Ureter (tissue), 1 donor: Measurements from ENCODE around the gene KRT7. TPM values are rescaled to one million over a fixed set of nuclear protein-coding genes. Genes with fewer than 3 reads are reported as not detected.
"Not testable (repeated sequence)": the region's sequence is repeated elsewhere in the genome, so short reads cannot be mapped to it uniquely, and the experiment has no call there.

ENCODE experiments used
- DNase-seq: peaks from one replicate; pipeline ENCODE4 v3.0.0-alpha.2; 2020; ENCODE audit warnings: low spot score
- total RNA-seq: library from RNA; stranded (reverse); gene quantifications from one replicate; pipeline ENCODE4 v1.2.4, GENCODE V29; 2023
- donor health status: DM: yes; HTN: yes; CAD: no.

Gene KRT7
- total RNA-seq, 1 donor from 2014 or later: 2,511 TPM

DNA sequence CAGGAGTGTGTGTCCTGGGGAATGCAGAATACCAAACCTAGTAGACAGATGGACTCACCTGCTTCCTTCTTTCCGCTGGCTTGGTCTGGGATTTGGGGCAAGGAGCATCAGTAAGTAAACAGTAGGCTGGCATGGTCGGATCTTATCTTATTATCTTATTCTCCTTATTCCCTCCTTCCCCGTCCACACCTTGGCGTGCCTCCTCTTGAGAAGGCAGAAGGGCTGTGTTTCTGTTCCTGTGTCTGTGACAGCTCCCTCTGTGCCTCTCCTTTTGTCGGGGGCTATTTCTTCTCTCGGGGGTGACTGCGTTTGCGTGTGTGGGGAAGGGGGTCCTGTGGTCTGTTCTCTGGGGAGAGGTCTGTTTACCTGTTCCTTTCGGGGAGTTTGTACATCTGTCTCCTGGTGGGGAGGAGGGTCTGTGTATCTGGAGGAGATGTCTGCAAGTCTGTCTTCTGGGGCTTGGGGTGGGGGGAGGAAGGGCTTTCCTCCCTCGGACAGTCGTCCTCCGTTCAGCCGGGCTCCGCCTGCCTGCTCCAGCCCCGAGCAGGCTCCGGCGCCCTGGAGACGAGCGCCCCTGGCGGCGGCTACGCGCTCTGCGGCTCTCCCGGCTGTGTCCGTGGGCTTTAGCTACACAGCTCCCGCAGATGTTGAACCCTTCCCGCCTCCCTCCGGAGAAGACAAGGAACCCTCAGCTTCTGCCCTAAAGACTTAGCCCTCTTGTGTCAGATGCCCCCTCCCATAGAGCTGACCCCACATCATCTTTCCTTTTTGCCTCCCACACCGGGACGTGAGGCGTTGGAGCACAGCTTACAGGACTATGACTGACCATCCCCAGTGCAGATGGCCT lies 45.8 kb downstream of the KRT7 start:
- DNase-seq: peak; percentile 84

DNA sequence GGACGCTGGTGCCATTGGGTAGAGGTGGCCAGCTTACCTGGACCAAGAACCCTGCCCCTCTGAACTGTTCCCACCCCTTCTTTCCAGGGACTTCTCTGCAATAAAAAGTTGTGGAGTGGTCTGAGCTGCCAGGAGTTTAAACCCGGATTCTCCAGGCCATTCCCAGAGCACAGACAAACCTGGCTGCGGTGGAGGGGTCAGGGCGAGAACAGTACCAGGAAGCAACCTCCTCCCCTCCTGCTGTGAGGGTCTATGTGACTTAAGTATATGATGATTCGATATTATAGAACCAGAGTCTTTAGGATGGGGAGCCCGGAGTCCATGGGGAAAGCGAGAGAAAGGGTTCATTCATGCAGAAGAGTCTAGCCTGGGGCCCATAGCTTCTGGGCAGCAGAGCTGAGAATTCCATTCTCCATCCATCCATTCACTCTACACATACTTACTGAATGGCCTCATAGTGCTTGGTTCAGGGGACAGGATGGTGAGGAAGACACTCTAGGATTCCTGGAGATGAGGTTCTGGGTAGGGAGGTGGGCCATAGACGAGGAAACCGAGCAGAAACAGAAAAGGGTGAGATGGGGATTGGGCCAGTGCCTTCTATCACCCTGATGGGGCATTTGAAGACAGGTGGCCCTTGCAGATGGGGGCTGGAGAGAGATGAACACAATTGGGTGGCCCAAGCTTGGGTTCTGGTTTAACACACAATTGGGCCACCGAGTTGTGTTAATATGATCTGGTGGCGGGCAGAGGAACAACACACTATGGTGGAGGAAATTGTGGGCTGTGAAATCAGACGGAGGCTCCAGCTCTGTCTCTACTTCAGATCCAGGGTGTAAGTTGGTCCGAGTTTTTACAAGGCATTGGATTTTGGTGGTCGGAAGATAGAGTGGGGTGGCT lies 46.6 kb downstream of the KRT7 start:
- peak; percentile 35 for DNase-seq

DNA sequence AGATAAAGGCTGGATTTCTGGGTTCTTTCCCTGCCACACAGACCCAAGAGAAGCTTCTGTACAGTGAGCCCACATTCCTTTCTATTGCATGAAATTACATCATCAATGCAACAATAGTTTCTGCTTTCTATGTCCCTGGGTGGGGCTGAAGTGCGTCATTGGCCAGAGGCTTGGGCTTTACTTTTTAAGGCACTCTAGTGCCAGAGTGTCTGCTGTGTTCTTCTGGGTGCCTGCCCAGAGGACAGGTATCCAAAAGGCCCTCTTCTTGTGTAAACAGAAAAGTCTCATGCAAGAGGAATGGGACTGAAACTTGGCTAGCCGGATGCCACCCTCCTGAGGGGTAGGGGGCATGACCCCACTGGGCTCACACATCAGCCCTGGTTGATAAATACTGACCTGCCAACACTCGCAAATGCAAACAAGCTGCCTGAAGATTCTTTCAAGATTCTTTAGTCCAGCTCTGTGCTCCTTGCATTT lies 47.3 kb downstream of the KRT7 start:
- peak; percentile 71 for DNase-seq

DNA sequence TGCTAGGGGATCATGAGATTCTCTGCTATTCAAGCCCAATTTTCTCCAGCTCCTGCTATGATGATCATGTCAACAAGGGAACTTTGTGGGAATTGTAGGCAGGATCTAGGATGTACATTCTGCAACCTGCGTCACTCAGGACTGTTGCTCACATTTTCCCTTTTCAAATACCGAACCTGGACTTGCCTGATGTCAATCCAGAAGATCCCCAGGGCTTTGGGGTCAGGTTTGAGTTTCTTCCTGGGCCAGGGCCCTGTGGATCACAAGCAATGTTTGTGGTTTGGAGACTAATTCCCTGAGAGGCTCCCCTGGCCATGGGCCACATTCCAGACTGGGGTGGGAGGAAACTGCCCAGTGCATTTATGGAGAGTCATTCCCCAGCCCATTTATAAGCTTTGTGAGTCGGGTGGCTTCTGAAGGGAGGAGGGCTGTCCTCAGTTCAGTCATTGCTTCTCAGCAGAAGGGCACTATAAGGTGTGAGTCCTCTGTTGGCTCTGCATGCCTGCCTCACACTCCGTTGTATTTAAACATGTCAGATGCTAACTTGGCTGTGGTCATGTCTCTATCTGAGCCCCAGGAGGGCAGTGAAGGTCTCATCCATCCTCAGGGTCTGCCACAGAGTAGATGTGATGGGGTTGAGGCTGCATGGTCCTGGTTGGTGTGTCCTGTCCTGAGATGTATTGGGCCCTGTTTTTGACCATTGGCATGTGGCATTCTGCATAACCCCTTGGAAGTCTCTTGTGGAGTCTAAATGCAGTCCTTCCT lies 47.9 kb downstream of the KRT7 start:
- peak; percentile 54 for DNase-seq

DNA sequence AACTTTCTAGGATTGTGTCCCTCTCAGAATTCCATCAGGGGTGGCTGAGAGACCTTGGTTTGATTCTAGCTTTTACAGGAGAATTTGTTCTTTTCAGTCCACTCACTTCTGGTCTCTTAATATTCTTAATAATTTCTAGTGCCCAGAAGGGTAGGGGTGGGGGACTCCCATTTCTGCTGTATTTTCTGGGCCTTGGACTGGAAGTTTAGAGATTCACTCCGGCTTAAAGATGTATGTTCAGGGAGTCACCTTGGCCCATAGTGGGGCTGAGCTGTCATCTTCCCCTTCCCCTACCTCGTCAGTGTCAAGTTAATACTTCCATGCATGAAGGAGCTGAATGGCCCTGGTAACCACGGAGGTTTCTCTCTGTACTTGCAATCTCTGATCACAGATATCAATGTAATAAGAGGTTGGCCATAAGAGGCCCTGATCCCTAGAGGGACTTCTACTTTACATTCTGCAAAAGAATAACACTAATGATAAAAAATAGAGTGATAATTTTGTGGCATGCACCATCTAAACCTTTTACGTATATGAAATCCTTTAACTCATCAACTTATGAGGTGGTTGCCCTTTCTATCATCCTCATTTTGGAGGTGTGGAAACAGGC lies 51.6 kb downstream of the KRT7 start:
- DNase-seq: peak; percentile 23

DNA sequence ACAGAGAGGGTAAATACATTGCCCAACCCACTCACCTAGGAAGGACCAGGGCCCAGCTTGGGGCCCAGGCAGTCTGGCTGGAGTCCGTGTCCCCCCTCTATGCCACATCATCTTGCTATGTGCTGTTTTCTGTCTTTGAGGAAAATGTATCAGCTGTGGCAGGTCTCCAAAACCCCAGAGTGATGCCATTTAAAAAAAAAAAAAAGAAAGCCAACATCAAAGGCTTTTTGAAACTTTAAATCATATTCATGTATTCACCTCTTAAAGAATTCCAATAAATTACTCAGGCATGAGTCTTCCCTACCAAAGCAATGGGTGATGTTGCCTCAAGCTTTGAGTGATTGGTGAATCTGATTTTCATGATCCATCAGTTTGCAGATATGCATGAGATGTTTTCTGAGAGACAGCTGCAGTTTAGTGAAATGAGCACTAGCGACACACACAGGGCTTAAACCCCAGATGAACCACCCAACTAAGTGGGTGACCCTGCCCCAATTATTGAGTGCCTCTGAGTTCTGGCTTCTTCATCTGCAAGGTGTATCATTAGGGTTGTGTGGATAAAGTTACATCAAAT lies 52.2 kb downstream of the KRT7 start:
- DNase-seq: peak; percentile 12

DNA sequence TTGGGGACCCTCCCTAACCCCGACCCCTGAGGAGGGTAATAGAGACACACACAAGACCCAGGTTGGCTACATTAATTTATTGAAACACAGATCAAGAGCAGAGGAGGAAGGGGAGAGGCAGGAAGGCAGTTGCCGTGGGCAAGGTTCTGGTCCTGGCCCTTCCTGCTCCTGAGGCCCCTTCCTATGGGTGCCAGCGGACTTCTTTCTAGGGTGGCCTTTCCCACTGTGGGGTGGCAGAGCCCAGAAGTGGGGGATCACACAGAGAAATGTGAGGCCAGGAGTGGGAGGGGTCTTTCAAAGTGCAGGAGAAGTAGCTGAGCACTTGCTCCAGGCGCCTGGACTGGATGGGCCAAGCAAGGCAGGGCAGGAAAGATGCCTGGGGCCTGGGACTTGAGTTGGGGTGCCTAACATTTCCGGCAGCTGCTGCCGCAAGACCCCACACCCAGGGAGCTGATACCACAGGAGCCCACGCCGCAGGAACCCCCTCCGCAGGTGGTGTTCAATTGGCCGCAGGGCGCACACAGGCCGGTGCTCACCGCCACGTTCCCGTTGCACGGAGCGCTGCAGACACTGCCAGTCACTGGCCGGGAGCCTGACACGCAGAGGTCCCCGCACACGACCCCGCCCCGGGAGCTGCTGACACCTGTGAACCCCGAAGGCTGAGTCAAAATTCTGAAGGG lies 52.9 kb downstream of the KRT7 start:
- peak; percentile 37 for DNase-seq

DNA sequence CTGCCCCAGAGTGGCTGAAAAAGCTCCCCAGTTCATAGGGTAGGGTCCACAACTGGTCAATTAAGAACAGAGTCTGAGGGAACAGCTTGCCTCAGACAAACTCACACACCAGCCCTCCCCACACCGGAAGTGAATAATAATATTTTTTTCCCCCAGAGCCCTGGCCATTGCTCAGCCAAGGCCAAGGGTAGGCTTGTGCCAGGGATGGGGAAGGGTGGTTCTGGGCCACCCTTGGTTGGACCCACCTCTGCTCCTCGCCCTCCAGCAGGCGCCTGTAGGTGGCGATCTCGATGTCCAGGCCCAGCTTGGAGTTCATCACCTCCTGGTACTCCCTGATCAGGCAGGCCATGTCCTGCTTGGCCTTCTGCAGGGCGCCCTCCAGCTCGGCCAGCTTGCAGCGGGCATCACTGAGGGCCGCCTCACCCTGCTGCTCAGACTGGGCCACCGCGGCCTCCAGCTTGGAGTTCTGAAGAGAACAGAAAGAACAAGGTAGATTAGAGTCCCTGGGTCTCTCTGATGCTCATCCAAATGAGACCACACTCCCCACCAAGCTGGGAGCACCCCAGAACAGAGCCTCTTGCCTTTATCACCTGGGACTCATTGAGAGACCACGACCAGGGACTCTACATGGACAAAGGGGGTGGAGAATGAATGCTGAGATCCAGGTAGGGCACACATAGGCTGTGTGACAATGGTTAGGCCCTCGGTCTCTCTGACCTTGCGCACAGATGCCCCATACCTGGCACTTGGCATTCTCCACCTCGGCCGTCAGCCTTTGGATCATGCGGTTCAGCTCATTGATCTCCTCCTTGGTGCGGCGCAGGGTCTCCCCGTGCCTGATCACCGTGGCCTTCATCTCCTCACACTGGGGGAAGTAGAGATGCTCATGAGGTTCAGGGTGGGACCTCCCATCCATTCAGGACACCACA lies 54.1 kb downstream of the KRT7 start:
- DNase-seq: peak; percentile 22

DNA sequence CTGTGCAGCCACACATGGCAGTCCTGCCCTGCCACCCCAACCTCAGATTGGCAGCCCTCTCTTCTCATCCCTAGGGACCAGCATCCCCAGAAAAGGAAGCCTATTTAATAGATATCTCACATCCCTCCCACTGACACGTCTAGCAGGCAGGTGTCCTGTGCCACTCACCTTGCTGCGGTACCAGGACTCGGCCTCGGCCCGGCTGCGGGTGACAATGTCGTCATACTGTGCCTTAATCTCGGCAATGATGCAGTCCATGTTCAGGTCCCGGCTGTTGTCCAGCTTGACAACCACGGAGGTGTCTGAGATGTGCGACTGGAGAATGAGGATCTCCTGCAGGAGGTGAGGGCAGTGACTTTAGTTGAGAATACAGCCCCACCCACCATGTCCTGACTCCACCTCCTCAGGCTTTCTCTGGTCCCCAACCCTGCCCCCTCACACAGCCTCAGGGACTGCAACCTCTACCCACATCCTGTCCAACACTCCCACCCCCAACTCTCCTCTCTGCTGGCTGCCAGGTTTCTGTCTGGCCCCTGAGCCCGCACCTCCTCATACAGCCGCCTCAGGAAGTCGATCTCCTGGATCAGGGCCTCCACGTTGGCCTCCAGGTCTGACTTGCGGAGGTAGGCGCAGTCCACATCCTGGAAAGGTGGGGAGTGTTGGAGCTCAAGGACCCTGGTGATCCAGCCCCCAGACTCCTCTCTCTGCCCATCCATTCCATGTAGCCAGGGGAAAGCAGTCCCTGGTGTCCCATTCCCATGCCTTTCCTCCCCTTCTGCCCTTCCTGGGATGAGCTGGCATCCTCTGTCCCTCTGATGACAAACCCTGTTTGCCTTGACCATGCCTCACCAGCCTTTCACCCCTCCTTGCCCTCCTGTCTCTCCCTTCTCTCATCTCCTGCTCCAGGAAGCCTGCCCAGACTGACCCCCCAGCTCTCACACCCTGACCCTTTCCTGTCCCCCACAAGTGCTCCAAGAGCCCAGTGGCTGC lies 55.1 kb downstream of the KRT7 start:
- peak; percentile 31 for DNase-seq

DNA sequence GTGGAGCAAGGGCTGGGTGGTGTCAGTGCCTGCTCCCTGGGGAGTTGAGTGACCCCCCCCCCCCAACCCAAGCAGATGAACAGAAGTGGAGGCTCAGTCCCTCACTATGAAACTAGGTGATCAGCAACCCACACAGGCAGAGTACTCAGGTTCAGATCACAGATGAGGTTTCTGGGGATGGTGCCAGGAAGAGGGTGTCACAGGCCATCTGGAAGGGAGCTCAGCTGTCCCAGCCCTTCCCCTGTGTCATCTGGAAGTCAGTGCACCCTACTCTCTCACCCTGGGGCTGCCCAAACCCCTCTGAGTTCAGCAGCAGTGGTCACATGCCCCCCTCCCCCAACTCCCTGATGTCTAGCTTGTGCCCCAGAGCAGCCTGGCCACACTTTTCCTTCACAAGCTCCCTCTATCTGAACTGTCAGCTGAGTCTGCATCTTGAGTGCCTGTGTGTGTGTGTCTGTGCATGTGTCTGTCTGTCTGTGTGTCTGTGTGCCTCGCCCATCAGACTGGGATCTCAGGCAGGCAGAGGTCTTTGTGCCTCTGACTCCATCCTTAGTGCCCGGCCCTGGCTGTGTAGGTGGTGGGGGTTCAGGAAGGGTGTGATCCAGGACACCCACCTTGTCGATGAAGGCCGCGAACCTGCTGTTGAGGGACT lies 57.6 kb downstream of the KRT7 start:
- not testable (repeated sequence) for DNase-seq

DNA sequence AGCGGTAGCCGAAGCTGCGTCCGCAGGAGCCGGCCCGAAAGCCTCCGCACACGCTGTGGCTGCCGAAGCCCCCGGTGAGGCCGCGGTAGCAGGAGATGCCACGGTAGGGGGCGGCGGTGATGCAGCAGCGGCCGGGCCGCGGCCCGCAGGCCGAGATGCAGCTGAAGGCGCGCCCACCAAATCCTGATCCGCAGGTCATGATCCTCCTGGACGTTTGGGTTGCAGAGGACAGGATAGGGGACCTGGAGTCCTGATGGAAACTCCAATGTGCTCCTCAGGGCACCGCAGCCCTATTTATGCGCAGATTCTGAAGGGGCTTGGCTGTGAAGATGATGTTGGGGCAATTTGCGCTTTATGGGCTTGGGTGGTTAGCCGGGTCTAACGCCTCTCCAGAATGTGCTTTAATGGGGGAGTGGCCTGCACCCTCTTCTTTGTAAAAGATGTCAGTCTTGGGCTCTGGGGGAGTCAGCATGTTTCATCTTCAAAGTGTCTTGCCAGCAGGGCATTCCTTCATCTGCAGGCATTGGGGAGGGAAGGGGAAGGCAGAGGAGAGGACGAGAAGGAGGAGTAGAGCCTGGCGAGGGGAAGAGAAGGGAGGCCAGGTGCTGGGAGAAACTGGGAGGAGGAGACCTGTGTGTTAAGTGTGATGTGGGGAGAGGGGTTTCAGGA lies 58.4 kb downstream of the KRT7 start, which contains the start of gene KRT81:
TSS of gene KRT81 (minus strand) at position 268 of the 669 bp plus-strand sequence. CDS start at position 199, 69 bp downstream.
- DNase-seq: peak; percentile 15

DNA sequence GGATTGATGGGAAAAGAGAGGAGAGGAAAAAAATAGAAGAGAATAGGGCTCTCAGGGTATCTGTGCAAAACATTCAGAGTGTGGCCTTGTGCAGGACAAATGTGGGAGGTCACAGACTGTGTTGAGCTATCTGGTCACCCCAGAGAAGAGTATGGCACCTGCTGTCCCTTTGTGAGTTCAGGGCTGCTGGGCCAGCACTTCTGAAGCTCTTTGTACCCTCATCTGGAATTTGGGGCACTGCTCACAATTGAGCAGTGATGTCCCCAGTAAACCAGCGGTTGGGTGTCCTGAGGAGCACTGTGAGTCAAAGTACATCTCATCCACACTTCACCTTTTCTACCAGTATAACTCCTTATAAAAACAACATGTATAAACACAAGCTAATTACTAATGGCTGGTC lies 60.9 kb downstream of the KRT7 start:
- peak; percentile 6 for DNase-seq

DNA sequence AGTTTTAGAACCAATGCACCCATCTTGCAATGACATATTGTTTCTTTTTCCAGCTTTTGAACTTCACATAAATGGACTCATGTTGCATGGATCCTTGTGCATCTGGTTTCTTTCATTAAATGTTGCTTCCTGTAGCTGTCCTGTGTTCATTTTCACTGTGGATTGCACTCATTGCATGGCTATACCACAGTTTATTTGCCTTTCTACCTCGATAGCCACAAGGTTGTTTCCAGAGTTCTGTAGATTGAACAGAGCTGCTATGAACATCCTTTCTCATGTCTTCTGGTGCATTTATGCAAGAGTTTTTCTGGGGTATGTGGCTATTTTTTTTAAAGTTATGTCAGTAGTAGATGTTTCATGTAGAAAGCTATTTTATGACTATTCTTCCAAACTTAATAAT lies 61.8 kb downstream of the KRT7 start:
- no peak for DNase-seq

DNA sequence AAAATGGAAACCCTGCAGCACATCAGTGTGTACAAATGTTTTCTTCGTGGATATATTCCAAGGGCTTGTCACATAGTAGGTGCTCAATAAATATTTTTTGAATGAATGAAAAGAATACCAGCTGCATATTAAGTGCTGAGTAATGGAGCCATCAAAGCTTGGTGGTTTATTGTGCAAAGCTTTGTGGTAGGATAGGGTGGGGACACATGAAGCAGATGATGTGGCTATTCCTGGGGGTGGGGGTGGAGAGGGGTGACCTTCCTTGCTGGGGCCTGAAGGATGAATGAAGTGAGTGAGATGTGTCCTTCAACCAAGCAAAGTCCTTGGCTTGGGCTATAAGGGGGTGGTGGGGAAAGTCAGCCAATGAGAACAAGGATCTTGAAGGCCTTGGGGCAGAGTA lies 62.6 kb downstream of the KRT7 start:
- DNase-seq: peak; percentile 20

DNA sequence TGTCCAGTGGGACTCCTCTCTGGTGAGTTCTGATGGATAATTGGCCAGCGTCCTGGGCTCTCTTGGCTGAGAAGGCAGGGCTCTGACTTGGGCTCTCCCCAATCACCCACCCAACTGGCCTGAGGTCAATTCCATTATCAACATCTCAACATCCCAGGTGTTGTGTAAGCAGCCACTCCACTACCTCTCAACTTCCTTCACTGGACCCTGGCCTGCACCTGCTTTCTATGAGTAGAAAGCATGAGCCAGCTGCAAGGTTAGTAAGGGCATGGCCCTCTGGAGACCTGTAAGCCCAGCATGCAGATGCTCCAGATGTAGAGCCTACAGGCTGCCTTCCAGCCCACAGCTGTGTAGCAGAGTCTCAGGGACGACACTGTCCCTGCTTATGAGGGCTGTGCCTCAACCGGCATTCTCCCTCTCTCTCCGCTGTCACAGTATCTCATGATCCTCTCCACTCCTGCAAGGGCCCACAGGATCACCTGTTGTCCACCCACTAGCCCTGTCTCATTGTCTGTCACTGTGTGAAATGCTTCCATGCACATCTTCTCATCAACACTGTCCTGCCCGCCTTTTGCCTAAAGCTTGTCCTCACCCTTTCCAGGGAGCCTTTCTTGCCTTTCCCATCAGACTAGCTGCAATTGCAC lies 63.7 kb downstream of the KRT7 start:
- DNase-seq: no peak
